H9 (cell line): ENCODE data around the gene PKN1. TPM values are rescaled to one million over a fixed set of nuclear protein-coding genes. Genes with fewer than 3 reads are reported as not detected.

Source experiments
- DNase-seq: peaks from one replicate; pipeline ENCODE4 v3.0.0-alpha.2; 2017
- H2AFZ ChIP-seq: one replicate; pipeline ENCODE4 v1.6.1; 2013; ENCODE audit warnings: mild to moderate bottlenecking, low read length, control low read depth, moderate library complexity
- H2AK5ac ChIP-seq: 2 replicates; pipeline ENCODE4 v1.6.1; 2013; ENCODE audit warnings: low read length, control low read depth, mixed read lengths; ENCODE audit not compliant: insufficient read length
- H2BK120ac ChIP-seq: one replicate; pipeline ENCODE4 v1.6.1; 2013; ENCODE audit warnings: low read depth, mild to moderate bottlenecking, low read length, control low read depth, inconsistent platforms; ENCODE audit not compliant: poor library complexity, severe bottlenecking
- H2BK12ac ChIP-seq: 2 replicates; pipeline ENCODE4 v1.6.1; 2013; ENCODE audit warnings: low read length, control low read depth, mixed read lengths, low read depth; ENCODE audit not compliant: insufficient read length
- H2BK15ac ChIP-seq: 2 replicates; pipeline ENCODE4 v1.6.1; 2013; ENCODE audit warnings: low read depth, low read length, control low read depth
- H2BK20ac ChIP-seq: one replicate; pipeline ENCODE4 v1.6.1; 2013; ENCODE audit warnings: low read depth, mild to moderate bottlenecking, low read length, control low read depth, inconsistent platforms; ENCODE audit not compliant: poor library complexity, severe bottlenecking
- H2BK5ac ChIP-seq: 2 replicates; pipeline ENCODE4 v1.6.1; 2013; ENCODE audit warnings: low read length, control low read depth, mixed read lengths; ENCODE audit not compliant: insufficient read length
- H3K14ac ChIP-seq: 2 replicates; pipeline ENCODE4 v1.6.1; 2013; ENCODE audit warnings: low read length, control low read depth; ENCODE audit not compliant: insufficient read depth
- H3K18ac ChIP-seq: 2 replicates; pipeline ENCODE4 v1.6.1; 2013; ENCODE audit warnings: low read depth, mild to moderate bottlenecking, mixed read lengths, low read length, control low read depth; ENCODE audit not compliant: insufficient read length
- H3K23ac ChIP-seq: 2 replicates; pipeline ENCODE4 v1.6.1; 2013; ENCODE audit warnings: low read length, control low read depth, mixed read lengths, low read depth; ENCODE audit not compliant: insufficient read length
- H3K23me2 ChIP-seq: 2 replicates; pipeline ENCODE4 v1.6.1; 2013; ENCODE audit warnings: low read depth, mild to moderate bottlenecking, mixed read lengths, low read length, control low read depth; ENCODE audit not compliant: insufficient read length, poor library complexity, severe bottlenecking
- H3K27ac ChIP-seq: 2 replicates; pipeline ENCODE4 v1.5.1; 2013; ENCODE audit warnings: low read length, control low read depth, mixed read lengths, low read depth; ENCODE audit not compliant: insufficient read length
- H3K27me3 ChIP-seq: 2 replicates; pipeline ENCODE4 v1.6.1; 2013; ENCODE audit warnings: low read length, control low read depth, inconsistent platforms; ENCODE audit not compliant: insufficient read depth
- H3K4ac ChIP-seq: 2 replicates; pipeline ENCODE4 v1.6.1; 2013; ENCODE audit warnings: low read depth, mild to moderate bottlenecking, control low read depth, inconsistent platforms, low read length, moderate library complexity
- H3K4me1 ChIP-seq: 2 replicates; pipeline ENCODE4 v1.6.1; 2013; ENCODE audit warnings: low read length, control low read depth, inconsistent platforms; ENCODE audit not compliant: insufficient read depth
- H3K4me2 ChIP-seq: 2 replicates; pipeline ENCODE4 v1.6.1; 2013; ENCODE audit warnings: low read length, control low read depth, mixed read lengths; ENCODE audit not compliant: insufficient read length, insufficient read depth
- H3K56ac ChIP-seq: 2 replicates; pipeline ENCODE4 v1.6.1; 2013; ENCODE audit warnings: low read depth, mild to moderate bottlenecking, mixed read lengths, low read length, control low read depth; ENCODE audit not compliant: insufficient read length
- H3K79me1 ChIP-seq: 2 replicates; pipeline ENCODE4 v1.6.1; 2013; ENCODE audit warnings: low read depth, mild to moderate bottlenecking, moderate library complexity, low read length, control low read depth, inconsistent platforms; ENCODE audit not compliant: insufficient read depth, poor library complexity, severe bottlenecking
- H3K79me2 ChIP-seq: 2 replicates; pipeline ENCODE4 v1.6.1; 2013; ENCODE audit warnings: low read length, control low read depth, inconsistent platforms; ENCODE audit not compliant: insufficient read depth
- H3K9ac ChIP-seq: 2 replicates; pipeline ENCODE4 v1.6.1; 2013; ENCODE audit warnings: low read length, control low read depth, mixed read lengths; ENCODE audit not compliant: insufficient read length; ENCODE audit errors: extremely low read depth
- H3K9me3 ChIP-seq: one replicate; pipeline ENCODE4 v1.6.1; 2013; ENCODE audit warnings: low read depth, low read length, inconsistent platforms; ENCODE audit not compliant: control insufficient read depth
- H3T11ph ChIP-seq: one replicate; pipeline ENCODE4 v1.6.1; 2013; ENCODE audit warnings: mild to moderate bottlenecking, low read length, control low read depth, inconsistent platforms
- H4K20me1 ChIP-seq: one replicate; pipeline ENCODE4 v1.6.1; 2013; ENCODE audit not compliant: control insufficient read depth, insufficient read length, insufficient read depth
- H4K5ac ChIP-seq: 2 replicates; pipeline ENCODE4 v1.6.1; 2013; ENCODE audit warnings: low read depth, mild to moderate bottlenecking, mixed read lengths, low read length, control low read depth; ENCODE audit not compliant: insufficient read length
- H4K8ac ChIP-seq: replicated peaks from 2 replicates; pipeline ENCODE4 v1.6.1; 2013; ENCODE audit warnings: low read length, control low read depth, mixed read lengths, low read depth; ENCODE audit not compliant: insufficient read length
- H4K91ac ChIP-seq: 2 replicates; pipeline ENCODE4 v1.6.1; 2013; ENCODE audit warnings: low read depth, mild to moderate bottlenecking, moderate library complexity, mixed read lengths, low read length, control low read depth; ENCODE audit not compliant: insufficient read length
- H3K27ac Mint-ChIP-seq, 3 experiments: 2 replicates in 2 of 3; 3 replicates in 1 of 3; pipeline ENCODE4 v1.8.0; 2020 to 2021; ENCODE audit warnings: mixed read lengths in 3 of 3, mild to moderate bottlenecking in 1 of 3, moderate library complexity in 1 of 3
- H3K27me3 Mint-ChIP-seq: 2 replicates; pipeline ENCODE4 v1.8.0; 2021; ENCODE audit warnings: low read depth, mild to moderate bottlenecking, moderate library complexity, mixed read lengths
- H3K36me3 Mint-ChIP-seq, 3 experiments: 2 replicates in 2 of 3; 3 replicates in 1 of 3; pipeline ENCODE4 v1.8.0; 2020 to 2021; ENCODE audit warnings: low read depth in 3 of 3, mixed read lengths in 3 of 3; ENCODE audit not compliant: insufficient read depth in 1 of 3
- H3K4me1 Mint-ChIP-seq, 2 experiments: 2 replicates each; pipeline ENCODE4 v1.8.0; 2020; ENCODE audit warnings: mixed read lengths in 2 of 2
- H3K4me3 Mint-ChIP-seq, 2 experiments: 2 replicates in 1 of 2; 3 replicates in 1 of 2; pipeline ENCODE4 v1.8.0; 2020 to 2021; ENCODE audit warnings: mild to moderate bottlenecking in 2 of 2, mixed read lengths in 2 of 2, moderate library complexity in 1 of 2
- H3K9me3 Mint-ChIP-seq, 2 experiments: 2 replicates in 1 of 2; 3 replicates in 1 of 2; pipeline ENCODE4 v1.8.0; 2020; ENCODE audit warnings: mild to moderate bottlenecking in 2 of 2, mixed read lengths in 2 of 2, moderate library complexity in 1 of 2
- CTCF ChIP-seq: fragments of 200-600 bp; sonication (generic); conservative IDR thresholded peaks from 3 replicates; pipeline ENCODE4 v1.8.0; 2021; ENCODE audit warnings: antibody characterized with exemption, mild to moderate bottlenecking
- WGBS: extraction: QIAGEN DNeasy Blood & Tissue Kit; methylation state at CpG from one replicate; pipeline ENCODE4 v1.1.7; 2013; ENCODE audit warnings: missing lambda C conversion rate, low lambda C conversion rate, mixed read lengths; ENCODE audit not compliant: insufficient read length; ENCODE audit errors: extremely low coverage; 5-methylcytosine and 5-hydroxymethylcytosine counted together
- total RNA-seq: library from RNA; stranded (reverse); gene quantifications from 2 replicates; pipeline ENCODE4 v1.2.1, GENCODE V29; 2021

Gene PKN1
- total RNA-seq, 1 experiment from 2014 or later, result 159 TPM

DNA sequence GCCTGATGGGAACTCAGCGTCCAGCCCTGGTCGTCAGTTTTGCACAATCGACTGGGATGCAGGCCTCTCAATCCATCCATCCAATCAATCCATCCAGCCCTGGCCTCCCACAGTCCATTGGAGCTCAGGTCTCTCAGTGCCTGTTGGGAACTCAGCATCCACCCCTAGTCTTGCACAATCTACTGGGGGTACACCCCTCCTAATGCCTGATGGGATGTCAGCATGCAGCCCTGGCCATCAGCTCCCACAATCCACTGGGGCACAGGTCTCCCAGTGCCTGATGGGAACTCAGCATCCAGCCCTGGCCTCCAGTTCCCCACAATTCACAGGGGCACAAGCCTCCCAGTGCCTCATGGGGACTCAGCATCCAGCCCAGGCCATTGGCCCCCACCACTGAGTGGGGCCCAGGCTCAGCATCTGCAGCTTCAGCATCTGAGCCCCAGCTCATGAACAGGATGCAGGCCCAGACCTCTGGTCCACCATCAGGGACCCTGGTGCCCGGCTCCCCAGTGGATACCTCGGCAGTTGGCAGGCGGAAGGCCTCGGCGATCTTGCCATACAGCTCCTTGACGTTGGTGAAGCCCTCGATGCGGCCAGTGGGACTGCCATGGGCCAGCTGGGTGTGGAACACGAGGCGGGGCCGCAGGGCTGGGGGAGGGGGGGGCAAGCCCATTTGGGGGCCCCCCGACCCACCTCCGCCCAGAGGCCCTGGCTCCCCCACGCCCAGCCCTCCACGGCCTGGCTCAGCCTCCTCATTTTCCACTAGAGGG lies 49.3 kb downstream of the PKN1 start:
- no peak overlapping the region for H3K14ac ChIP-seq
- no peak overlapping the region for H4K91ac ChIP-seq
- H2AK5ac ChIP-seq, result no peak overlapping the region
- H3K23ac ChIP-seq, result no peak overlapping the region
- H4K20me1 ChIP-seq, result no peaks in the 10 kb centered on the region
- DNase-seq, result no peak
- no peaks in the 10 kb centered on the region for H3K9me3 ChIP-seq
- H3K9ac ChIP-seq, result no peak overlapping the region
- no peak overlapping the region for H2BK12ac ChIP-seq
- no peak overlapping the region for H2BK20ac ChIP-seq
- H3K4me2 ChIP-seq, result no peak overlapping the region
- H3K27me3 Mint-ChIP-seq, result no peaks in the 10 kb centered on the region
- H3K27ac Mint-ChIP-seq, result no peak overlapping the region
- WGBS, result no CpG with 5 or more reads among the region's 18 CpGs
- H3K18ac ChIP-seq, result no peak overlapping the region
- H4K8ac ChIP-seq, result no peak overlapping the region
- H3K27me3 ChIP-seq, result no peaks in the 10 kb centered on the region
- no peaks in the 10 kb centered on the region for H3K23me2 ChIP-seq
- peaks cover 6 to 12% of the 10 kb centered on the region in 2 experiments for H3K4me1 Mint-ChIP-seq
- H2BK15ac ChIP-seq, result no peak overlapping the region
- no peaks in the 10 kb centered on the region for H3K9me3 Mint-ChIP-seq
- no peak overlapping the region for H3K4ac ChIP-seq
- no peak overlapping the region for H4K5ac ChIP-seq
- H3K4me3 Mint-ChIP-seq, result no peak overlapping the region
- no peak overlapping the region for H3K56ac ChIP-seq
- no peaks in the 10 kb centered on the region for H3K79me2 ChIP-seq
- H3K36me3 Mint-ChIP-seq, result peaks cover 18 to 48% (median 29%) of the 10 kb centered on the region in 3 experiments; a peak in 6 of 7 replicates
- H3K4me1 ChIP-seq, result no peaks in the 10 kb centered on the region
- no peak overlapping the region for H3K27ac ChIP-seq
- H3T11ph ChIP-seq, result no peak overlapping the region
- no peaks in the 10 kb centered on the region for H3K79me1 ChIP-seq
- H2BK5ac ChIP-seq, result no peak overlapping the region
- no peak overlapping the region for H2AFZ ChIP-seq
- TF ChIP-seq CTCF, result no peak
- H2BK120ac ChIP-seq, result no peak overlapping the region
